HG03045 (cell line): Measurements from ENCODE around the gene KCND3.

Experiments
- ATAC-seq: cut with Tn5 transposase; IDR thresholded peaks from one replicate; pipeline ENCODE4 v1.9.1; 2021; ENCODE audit warnings: mild to moderate bottlenecking, moderate library complexity; ENCODE audit not compliant: unreplicated experiment

Gene KCND3

DNA sequence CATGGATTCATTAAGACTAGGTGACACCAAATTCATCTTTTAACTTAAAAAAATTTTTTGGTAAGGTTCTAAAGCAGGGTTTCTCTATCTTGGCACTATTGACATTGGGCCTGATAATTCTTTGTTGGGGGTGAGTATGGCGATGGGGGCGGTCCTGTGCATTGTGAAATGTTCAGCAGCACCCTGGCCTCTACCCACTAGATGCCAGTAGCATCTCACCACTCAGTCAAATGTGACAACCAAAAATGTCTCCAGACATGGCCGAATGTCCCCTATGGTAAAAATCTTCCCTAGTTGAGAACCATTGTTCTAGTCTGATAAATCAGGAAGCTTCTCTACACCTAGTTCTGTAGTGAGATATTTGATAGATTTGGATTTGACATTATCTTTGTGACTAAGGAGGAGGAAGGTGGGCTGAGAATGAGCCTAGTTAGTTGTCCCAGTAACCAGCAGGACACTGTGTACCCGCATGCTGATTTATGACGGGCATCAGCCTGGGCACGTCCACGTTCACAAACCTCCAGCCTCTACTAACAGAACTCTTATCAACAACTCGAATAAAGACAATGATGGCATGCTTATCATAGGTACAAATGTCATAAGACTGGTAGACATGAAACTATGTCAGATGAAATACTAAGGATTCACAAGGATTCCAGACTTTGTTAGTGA, 104.6 kb downstream of the KCND3 start:
- ATAC-seq = no peak

DNA sequence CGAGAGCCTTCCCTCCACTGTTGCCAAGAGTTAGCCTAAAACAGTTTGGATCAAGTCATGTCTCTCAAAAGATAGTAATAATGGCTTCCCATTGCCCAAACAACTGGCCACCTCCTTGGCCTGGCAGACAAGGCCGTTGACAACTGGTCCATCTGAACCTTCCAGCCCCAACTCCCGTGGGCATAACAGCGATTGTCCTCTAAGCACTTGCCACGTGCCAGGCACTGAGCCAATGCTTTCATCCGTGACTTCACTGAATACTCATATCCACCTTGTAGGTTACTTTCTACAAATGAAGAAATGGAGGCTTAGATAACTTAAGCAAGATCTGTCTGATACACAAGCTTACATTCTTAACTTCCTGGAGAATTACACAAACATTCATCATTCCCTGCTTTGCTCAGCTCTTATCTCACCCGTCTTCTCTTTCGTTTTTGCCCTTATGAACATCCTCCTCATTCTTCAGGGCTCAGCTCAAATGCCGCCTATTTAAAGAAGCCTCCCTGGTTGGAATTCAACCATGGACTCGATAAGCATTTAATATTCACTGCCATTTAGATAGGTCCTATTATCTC, 106.4 kb downstream of the KCND3 start:
- no peak for ATAC-seq

DNA sequence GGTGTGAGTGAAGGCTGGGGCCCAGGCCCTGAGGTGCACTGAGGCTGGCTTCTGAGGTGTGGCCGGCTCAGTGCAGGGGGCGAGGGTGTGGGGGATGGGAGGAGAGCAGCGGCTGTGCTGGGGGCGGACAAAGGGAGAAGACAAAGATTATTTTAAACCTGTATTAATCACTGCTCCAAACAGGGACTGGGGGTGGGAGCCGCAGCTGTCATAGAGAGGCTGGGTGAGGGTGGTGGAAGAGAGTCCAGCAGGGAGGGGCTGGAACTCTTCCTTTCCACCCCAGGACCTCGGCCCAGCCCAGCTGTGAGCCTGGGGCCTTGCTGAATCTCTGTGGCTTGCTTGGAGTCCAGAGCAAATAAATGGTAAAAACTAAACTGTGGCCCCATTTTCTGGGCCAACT, 106.9 kb downstream of the KCND3 start:
- no peak for ATAC-seq

DNA sequence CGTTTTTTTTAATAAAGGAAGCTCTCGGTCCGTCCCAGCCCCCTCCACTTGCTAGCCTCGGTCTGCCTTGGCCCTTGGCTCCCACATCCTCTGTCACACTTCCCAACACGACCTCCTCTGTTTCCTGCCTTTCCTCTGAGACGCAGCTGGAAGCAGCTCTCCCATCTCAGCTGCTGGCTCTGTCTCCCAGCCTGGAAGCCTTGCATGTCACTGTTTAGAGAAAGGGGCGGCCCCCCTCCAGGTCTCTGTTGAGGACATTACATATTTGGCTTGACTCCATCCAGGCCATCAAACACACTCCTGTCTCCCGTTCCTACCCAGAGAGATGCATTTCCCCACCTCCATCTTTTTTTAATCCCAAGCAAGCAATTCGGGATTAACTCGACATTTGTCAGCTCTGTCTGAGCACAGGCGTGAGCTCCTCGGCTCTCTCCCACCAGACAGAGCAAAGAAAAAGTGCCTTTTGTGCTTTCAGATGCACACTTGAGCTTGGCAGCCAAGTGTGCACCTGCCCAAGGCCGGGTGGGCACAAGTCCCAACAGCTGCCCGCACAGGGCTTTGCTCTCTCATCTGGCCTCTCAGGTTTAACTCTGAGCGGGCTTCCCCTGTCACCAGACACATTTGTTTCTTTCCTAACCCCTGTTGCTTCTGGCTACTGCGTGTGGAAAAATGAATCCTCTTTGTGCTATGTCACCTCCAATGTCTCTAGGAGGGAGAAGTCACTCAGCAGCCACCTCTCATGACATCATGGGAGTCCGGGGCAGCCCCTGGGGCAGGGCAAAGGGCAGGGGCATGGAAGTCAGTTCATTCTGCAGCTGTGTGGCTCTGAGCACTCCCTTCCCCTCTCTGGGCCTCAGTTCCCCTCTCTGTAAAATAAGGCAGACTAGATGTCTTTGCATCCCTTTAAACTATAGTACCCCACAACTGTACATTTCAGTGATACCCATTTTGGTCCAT, 108.3 kb downstream of the KCND3 start:
- no peak for ATAC-seq

DNA sequence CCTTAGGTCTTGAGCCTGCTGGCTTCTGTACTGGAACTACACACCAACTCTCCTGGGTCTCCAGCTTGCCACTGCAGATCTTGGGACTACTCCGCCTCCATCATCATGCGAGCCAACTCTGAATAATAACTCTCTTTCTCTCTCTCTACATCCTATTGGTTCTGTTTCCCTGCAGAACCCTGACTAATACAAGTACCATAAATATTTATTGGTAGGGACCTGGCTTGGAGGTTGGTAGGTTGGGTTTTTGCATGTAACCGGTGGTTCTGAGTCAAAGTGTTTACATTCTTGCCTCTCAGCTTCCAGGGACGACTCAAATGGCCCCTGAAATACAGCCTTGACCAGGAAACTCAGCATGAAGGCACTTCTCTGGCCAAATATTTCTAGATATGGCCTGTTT, 110.4 kb downstream of the KCND3 start:
- no peak for ATAC-seq

DNA sequence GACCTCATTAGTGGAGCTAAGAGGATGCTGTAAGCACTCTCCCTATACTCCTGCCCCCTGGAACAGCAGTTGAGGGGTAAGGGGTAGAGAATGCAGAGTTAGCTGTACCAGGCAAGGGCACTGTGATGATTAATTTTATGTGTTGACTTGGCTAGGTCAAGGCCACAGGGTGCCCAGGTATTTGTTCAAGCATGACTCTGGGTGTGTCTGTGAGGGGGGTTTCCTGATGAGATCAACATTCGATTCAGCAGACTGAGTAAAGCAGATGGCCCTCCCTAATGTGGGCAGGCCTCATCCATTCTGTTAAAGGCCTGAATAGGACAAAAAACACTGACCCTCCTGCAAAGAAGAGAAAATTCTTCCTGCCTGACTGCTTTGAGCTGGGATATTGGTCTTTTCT, 110.8 kb downstream of the KCND3 start:
- ATAC-seq = no peak

DNA sequence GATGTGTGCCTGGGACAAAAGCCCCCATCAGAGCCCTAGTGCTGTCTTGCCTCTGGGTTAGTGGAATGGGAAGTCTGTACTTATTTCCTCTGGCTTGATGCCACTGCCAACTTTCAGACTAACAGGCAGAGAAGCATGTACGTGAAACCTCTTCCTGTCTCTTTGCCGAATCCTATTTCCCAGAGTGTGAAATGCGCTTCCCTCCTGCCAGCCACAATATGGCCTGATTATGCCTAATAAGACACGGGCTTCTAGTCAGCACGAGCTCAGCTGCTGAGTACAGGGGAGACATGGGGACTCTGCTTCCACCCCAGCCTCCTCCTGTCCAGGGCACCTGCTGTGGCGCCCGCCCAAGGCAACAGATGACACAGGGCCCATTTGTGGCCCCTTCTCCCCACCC, 111.4 kb downstream of the KCND3 start:
- ATAC-seq = no peak

DNA sequence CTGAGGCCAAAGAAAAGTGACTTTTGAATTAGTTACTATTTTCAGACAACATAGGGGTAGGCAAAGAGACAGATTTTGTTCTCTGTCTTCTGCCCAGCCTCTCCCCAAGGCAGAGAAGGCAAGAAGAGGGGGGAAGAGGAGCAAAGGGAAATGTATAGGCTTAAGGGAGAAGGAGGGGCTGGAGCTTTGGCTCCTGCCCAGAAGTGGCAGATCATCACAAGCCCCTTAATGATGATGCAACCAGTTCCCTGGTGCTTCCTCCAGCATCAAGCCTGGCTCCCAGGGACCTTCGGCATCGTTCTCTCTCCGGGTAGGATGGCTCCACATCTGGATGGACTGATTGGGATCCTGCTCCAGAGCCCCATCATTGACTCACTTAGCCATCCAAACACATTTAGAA, 112.8 kb downstream of the KCND3 start:
- ATAC-seq = no peak

DNA sequence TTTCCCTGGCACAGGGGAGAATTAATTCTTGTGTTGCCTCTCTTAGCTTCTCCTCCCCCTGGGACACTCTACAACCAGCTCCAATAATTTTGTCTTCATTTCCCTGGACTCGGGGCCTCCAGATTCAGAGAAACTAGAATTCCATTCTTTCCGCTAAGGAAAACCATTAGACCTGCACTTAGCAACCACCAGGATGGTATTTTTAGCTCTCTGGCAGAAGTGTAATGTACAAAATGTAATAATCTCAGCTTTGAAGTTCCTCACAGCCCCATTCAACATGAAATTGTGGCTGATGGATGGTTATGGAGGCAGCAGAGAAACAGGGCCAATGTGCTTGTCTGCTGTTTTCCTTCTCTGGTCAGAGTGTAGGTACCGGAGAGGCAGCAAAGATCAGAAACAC, 113.8 kb downstream of the KCND3 start:
- ATAC-seq = no peak

DNA sequence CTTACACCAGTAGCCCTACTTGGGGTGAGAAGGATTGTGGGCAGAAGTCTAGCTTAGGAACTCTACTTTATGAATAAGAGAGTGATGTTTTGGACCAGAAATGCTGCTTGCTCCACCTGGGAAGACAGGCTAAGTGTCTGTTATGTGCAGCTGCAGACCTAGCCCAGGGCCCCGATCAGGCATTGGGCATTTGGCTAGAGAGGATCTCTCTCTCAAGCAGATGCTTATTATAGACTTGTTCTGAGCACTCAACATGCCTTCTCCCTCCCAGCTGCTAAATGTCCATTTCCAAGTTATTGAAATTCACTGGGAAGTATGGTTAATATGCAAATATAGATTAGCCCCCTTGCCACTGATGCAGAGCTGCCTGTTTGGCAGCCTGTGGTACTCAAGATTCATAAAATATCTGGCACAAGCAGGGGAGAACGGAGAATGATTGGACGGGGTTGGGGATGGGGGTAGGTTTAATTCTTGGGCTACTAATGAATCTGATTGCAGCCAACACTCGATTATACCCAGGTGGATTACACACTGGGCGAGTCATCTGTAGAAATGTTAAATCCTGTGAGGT, 115.9 kb downstream of the KCND3 start:
- no peak for ATAC-seq

DNA sequence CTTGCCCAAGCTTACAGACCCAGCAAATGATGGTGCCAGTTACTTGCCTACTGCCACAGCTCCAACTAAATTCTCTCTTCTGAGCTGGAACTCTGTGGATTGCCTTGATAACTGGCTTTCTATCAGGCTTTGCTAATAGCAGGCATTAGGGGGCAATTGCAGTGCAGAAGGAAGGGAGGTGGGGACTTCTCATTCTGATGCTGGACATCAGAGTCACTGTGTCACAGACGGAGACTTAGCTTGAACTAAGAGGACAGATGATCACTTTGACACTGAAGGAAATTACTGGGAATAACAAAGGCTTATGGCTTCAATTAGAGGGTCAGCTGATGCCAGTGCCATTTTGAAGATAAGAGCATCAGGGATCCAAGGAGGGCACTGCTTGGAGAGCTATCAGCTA, 119.3 kb downstream of the KCND3 start:
- ATAC-seq = no peak

DNA sequence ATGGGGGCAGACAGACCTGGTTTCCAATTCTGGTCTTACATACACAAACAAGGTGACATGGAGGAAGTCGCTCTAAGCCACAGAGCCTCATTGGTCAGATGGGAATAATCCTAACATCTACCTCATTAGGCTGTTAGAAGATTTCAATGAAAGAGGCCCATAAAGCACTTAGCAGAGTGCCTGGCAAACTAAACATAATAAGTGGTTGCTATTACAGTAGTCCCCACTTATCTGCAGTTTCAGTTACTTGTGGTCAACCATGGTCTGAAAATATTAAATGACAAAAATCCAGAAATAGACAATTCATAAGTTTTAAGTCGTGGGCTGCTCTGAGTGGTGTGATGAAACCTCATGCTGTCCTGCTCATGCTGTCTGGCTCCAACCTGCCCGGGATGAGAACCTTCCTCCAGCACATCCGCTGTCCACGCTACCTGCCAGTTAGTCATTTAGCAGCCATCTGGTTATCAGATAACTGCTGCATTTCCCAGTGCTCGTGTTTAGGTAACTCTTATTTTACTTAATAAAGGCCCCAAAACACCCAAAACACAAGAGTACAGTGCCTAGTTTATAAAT, 121.5 kb downstream of the KCND3 start:
- ATAC-seq = no peak

DNA sequence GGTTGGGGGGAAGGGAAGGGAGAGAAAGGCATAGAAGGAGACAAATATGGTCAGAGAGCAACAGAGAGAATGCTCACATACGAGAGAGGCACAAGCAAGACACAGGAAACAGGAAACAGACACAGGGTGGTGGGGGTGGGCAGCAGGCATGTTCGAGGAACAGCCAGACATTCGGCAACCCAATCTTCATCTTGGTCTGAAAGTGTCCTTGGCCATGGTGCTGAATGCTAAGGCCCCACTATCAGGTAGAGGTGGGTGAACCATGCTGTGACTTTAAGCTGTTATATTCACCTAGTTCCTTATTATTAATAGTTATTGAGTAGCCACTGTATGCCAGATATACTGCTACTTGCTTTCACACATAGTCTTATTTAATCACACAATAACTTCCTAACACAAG, 124.6 kb downstream of the KCND3 start:
- ATAC-seq = no peak

DNA sequence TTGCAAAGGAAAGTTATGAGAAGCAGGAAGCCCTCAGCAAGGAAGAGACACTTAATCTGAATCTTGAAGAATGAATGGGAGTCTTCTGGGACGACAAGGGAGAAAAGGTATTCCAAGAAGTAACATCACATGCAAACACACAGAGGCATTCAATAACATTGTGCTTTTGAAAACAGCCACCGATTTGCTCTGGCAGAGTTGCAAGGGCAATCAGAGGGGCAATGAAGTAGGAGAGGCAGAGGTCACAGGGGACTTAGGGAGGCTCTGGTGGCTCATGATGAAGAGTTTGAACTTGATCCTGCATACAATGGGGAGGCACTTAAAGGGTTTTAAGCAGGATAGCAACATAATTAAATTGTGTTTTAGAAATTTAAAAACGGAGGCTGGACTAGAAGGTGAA, 126.1 kb downstream of the KCND3 start:
- ATAC-seq = no peak

DNA sequence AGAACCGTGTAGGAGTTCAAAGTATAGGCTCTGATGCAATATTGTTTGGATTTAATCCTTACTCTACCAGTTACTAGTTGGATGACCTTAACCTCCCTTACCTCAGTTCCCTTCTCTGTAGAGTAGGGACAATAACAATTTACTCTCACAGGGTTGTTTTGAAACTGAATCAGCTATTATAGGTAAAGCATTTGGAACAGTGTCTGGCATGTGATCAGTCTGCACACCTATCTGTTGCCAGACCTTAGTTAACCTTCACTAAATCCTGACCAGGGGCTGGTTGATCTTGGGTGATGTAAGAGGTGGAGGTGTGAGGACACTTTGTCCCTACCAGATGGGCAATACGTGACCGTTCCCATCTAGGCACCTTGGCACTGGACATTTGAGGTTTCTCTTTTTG, 126.9 kb downstream of the KCND3 start:
- ATAC-seq = no peak

DNA sequence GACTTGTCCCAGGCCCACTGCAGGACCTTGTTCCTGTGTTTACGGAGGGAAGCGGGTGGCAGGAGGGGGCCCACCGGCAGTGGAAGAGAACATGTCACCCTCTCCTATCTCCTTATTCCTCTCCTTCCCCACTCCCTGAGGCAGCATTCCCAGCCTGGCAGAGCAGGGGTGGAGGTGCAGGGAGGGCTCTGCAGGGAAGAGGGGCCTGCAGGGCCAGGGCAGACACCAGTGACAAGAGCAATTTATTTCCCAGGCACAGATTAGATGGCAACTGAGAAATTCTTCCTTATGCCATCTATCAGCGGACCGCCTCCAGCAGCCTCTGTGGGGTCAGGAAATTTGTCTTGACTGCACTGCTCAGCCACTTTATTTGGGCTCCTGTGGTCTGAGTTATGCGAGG, 127.9 kb downstream of the KCND3 start:
- no peak for ATAC-seq

DNA sequence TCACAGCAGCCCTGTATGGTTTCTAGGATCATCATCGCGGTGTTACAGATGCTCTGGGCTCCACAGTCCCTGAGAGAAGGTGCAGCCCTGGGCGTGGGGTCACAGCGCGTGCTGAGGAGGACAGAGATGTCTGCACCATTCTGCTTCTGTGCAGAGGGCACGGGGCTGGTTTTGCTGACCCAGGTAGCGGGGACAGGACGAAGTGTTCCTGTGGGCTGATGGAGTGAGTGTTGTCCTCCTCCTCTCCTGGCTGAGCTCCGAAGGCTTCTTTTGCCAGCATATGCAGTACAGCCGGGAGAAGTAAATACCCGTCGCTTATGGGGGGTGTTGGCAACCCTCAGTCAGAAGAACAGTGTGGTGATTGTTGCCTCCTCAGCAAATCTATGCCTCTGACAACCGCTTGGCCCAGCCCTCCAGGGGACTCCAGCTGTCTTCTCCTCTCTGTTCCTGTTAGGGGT, 132.2 kb downstream of the KCND3 start:
- ATAC-seq = no peak

DNA sequence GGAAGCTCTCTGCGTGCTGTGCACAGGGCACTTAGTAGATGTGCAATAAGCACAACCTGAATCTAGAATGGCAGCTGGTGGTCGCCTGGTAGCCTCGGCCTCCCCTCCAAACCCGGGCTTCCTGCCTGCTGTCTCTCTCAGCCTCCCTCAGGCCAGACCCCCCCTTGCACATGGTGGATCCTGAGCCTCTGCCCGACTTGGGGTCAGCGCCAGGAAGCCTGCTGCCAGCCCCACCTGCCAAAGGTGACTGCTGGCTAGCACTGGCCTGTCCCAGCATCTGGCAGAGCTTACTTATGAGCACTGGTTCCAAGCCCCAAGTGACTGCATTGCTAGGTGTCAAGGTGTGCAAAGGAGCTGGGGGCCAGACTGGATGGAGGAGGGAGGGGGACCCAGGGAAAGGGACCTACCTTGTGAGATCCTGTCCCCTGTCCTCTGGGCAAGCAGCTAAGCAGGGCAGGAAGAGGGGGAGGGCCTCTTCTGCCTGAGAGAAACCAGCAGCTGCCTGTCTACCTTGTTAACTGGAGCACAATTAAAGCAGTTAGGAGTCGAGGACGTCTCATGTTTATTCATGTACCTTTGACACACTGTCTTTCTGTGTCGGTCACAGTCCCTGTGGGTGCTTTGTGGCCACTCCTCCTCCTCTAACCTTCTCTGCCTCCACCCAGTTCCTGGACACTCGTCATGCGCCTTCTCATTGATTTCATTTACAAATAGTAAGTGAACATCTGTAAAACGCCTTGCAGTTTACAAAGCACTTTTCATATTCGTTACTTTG, 132.9 kb downstream of the KCND3 start:
- ATAC-seq = no peak

DNA sequence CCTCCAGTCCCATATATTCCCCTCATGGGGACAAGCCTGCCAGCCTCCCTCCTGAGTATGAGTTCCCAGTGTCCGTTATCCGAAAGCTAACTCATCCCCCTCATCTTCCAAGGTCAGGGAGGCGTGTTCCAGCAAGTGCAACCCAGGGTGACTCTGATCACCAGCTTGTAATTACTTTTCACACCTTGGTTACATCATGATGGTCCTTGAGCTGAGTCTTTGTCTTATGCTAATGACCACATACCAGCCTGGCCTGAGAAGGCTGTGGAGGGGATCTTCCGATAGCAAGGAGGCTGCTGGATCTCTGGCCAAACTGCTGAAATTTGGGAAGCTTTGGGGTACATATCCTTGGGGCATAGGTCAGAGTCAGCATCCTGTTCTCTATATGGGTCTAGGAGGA, 134.2 kb downstream of the KCND3 start:
- no peak for ATAC-seq

DNA sequence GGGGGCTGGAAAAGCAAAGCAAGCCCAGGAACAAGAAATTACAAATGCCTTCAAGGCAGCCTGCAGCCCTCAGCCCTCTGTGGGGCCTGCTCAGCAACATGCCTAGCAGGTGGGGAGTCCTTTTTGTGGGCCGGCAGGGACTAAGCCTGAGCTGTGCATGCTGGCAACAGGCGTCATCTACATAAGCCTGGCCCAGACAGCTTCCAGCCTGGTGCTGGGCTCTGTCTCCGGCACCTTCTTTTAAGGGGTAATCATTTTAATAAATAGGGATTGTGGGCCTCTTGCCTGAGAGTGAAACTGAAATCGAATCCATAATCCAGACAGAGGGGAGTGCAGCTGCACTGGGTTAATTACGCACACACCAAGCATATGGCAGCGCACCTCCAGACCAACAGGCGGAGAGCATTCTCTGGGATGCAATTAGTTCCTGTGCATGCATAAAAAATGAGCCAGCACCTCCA, 137.2 kb downstream of the KCND3 start:
- no peak for ATAC-seq
